Endothelial cell of umbilical vein (primary cell): Measurements from ENCODE around the gene C14orf119. TPM values are rescaled to one million over a fixed set of nuclear protein-coding genes. Genes with fewer than 3 reads are reported as not detected.

Experiments used
- BruUV-seq: library from RNA; stranded (reverse); fragments of 400-500 nt; replicated peaks from 2 replicates; lab custom pipeline; 2021; lab: Mats Ljungman, UMichigan
- CTCF ChIA-PET: fragments of 300-600, 350-600 bp; sonication (Branson Sonifier 250); formaldehyde crosslinking; loops from one replicate; lab custom pipeline; 2021; ENCODE audit warnings: antibody characterized with exemption, inconsistent platforms; lab: Charles Lee
- POLR2A ChIA-PET: fragments of 300-600, 350-600 bp; sonication (Branson Sonifier 250); formaldehyde crosslinking; loops from one replicate; lab custom pipeline; 2021; ENCODE audit warnings: antibody characterized with exemption, inconsistent platforms; lab: Charles Lee
- DNase-seq: peaks from one replicate; pipeline ENCODE4 v3.0.0-alpha.2; 2011; ENCODE audit warnings: low read depth, low spot score
- FAIRE-seq: peaks from 2 replicates; lab custom pipeline; 2011; peaks lifted over from hg19 to GRCh38; lab: Jason Lieb, UNC
- H2AFZ ChIP-seq: 2 replicates; pipeline ENCODE4 v1.6.0; 2012; ENCODE audit warnings: low read depth, low read length, control low read depth, inconsistent platforms
- H3K27ac ChIP-seq: 2 replicates; pipeline ENCODE4 v1.5.1; 2011; ENCODE audit warnings: low read depth, mild to moderate bottlenecking, control low read depth, low read length, moderate library complexity; ENCODE audit not compliant: insufficient read depth
- H3K27me3 ChIP-seq, 2 experiments: 2 replicates each; pipeline versions ENCODE4 v1.6.0 to v1.6.1; 2011; ENCODE audit warnings: low read length in 2 of 2, mixed read lengths in 1 of 2; ENCODE audit not compliant: control insufficient read depth in 2 of 2, insufficient read depth in 2 of 2
- H3K36me3 ChIP-seq, 2 experiments: 2 replicates in 1 of 2; 3 replicates in 1 of 2; pipeline ENCODE4 v1.5.1; 2011; ENCODE audit warnings: low read length in 2 of 2, mild to moderate bottlenecking in 1 of 2, moderate library complexity in 1 of 2; ENCODE audit not compliant: control insufficient read depth in 2 of 2, insufficient read depth in 2 of 2; ENCODE audit errors: extremely low read depth in 1 of 2
- H3K4me1 ChIP-seq: 3 replicates; pipeline ENCODE4 v1.5.1; 2011; ENCODE audit warnings: mild to moderate bottlenecking, low read length; ENCODE audit not compliant: control insufficient read depth, insufficient read depth; ENCODE audit errors: extremely low read depth
- H3K4me2 ChIP-seq: 2 replicates; pipeline ENCODE4 v1.6.1; 2011; ENCODE audit warnings: low read length, control low read depth, mixed read lengths; ENCODE audit not compliant: insufficient read depth
- H3K4me3 ChIP-seq, 3 experiments: fragments of 200-600 bp in 1 of 3; sonication (generic), shearing (Covaris generic) in 1 of 3; replicated peaks in 1 of 3; 2 replicates each; pipeline ENCODE4 v1.5.1; 2011 to 2016; ENCODE audit warnings: control low read depth in 3 of 3, low read length in 3 of 3, mild to moderate bottlenecking in 2 of 3, inconsistent platforms in 1 of 3, low read depth in 1 of 3, moderate library complexity in 1 of 3; ENCODE audit not compliant: insufficient read depth in 1 of 3
- H3K79me2 ChIP-seq: 2 replicates; pipeline ENCODE4 v1.6.0; 2012; ENCODE audit warnings: low read length, inconsistent platforms; ENCODE audit not compliant: control insufficient read depth, insufficient read depth
- H3K9ac ChIP-seq: replicated peaks from 2 replicates; pipeline ENCODE3; 2011; ENCODE audit warnings: low read length, control low read depth; ENCODE audit not compliant: insufficient read depth; ENCODE audit errors: extremely low read depth
- H3K9me1 ChIP-seq: replicated peaks from 3 replicates; pipeline ENCODE4 v1.6.0; 2011; ENCODE audit warnings: mild to moderate bottlenecking, low read length; ENCODE audit not compliant: control insufficient read depth, insufficient read depth; ENCODE audit errors: extremely low read depth
- H3K9me3 ChIP-seq: replicated peaks from 2 replicates; pipeline ENCODE4 v1.5.1; 2012; ENCODE audit warnings: low read length, inconsistent platforms; ENCODE audit not compliant: control insufficient read depth, insufficient read depth
- H4K20me1 ChIP-seq: replicated peaks from 2 replicates; pipeline ENCODE3; 2011; ENCODE audit warnings: mild to moderate bottlenecking, low read length; ENCODE audit not compliant: control insufficient read depth, insufficient read depth; ENCODE audit errors: extremely low read depth
- CTCF ChIP-seq, 2 donors: IDR thresholded peaks; 1 replicate in 1 of 2; 2 replicates in 1 of 2; pipeline ENCODE4 v1.5.1; 2011; ENCODE audit warnings: low read length in 2 of 2, mild to moderate bottlenecking in 2 of 2, moderate library complexity in 2 of 2, control low read depth in 1 of 2, inconsistent platforms in 1 of 2, low read depth in 1 of 2; ENCODE audit not compliant: insufficient read depth in 1 of 2; ENCODE audit errors: extremely low read depth in 1 of 2
- EZH2 ChIP-seq: IDR thresholded peaks from 2 replicates; pipeline ENCODE4 v1.6.1; 2012; ENCODE audit warnings: borderline replicate concordance, low read depth, mild to moderate bottlenecking, moderate library complexity, low read length, inconsistent platforms; ENCODE audit not compliant: severe bottlenecking
- FOS ChIP-seq: IDR thresholded peaks from 2 replicates; pipeline ENCODE4 v1.6.1; 2011; ENCODE audit warnings: mild to moderate bottlenecking, low read length, moderate library complexity, borderline replicate concordance; ENCODE audit not compliant: insufficient read depth
- GATA2 ChIP-seq: IDR thresholded peaks from 2 replicates; pipeline ENCODE4 v1.7.0; 2011; ENCODE audit warnings: low read depth, mild to moderate bottlenecking, moderate library complexity, mixed read lengths, low read length; ENCODE audit not compliant: insufficient read length, insufficient read depth
- JUN ChIP-seq: IDR thresholded peaks from 2 replicates; pipeline ENCODE4 v1.6.1; 2011; ENCODE audit warnings: borderline replicate concordance, low read depth; ENCODE audit not compliant: insufficient read length, insufficient read depth
- MAX ChIP-seq: IDR thresholded peaks from 2 replicates; pipeline ENCODE4 v1.6.1; 2011; ENCODE audit not compliant: insufficient read depth, insufficient read length
- MYC ChIP-seq: IDR thresholded peaks from one replicate; pipeline ENCODE4 v1.6.1; 2011; ENCODE audit warnings: mild to moderate bottlenecking, low read depth, low read length
- POLR2A ChIP-seq: IDR thresholded peaks from 2 replicates; pipeline ENCODE4 v1.6.1; 2012; ENCODE audit warnings: low read depth, mild to moderate bottlenecking, control low read depth, low read length
- POLR2AphosphoS5 ChIP-seq: IDR thresholded peaks from 2 replicates; pipeline ENCODE4 v1.6.1; 2012; ENCODE audit warnings: low read depth, mild to moderate bottlenecking, control low read depth, low read length, moderate library complexity; ENCODE audit not compliant: insufficient read depth
- dilution Hi-C: fragments of 300-500 bp; cut with MboI; formaldehyde crosslinking; loops from one replicate; pipeline ENCODE4 v1.15.0; 2019; ENCODE audit warnings: low sequenced_read_pairs; ENCODE audit not compliant: extremely low pct_ligation_motif_present
- intact Hi-C: fragments of 100-400 bp; cut with micrococcal nuclease; formaldehyde crosslinking; loops from one replicate; pipeline ENCODE4 v1.10.0; 2022
- polyA plus RNA-seq, 4 experiments: library from polyadenylated mRNA; depleted of rRNA in 3 of 4; stranded (reverse) in 3 of 4; unstranded in 1 of 4; fragments of >200 nt; gene quantifications; 2 replicates each; pipeline versions ENCODE4 v1.2.1 to v1.2.3, GENCODE V29; 2011 to 2012; ENCODE audit warnings: missing spikeins in 1 of 4
- total RNA-seq: library from RNA; stranded (reverse); gene quantifications from 2 replicates; pipeline ENCODE4 v1.2.3, GENCODE V29; 2021

C14orf119 gene
- total and polyA plus RNA-seq, 2 donors (not counting 3 experiments of a cell fraction or from before 2014, with no cell fraction given): 58.3 to 60.5 TPM

- Histone ChIP-seq H3K9me3 (no peaks in the 10 kb centered on the region), H4K20me1 (peaks cover 4% of the 10 kb centered on the region), H3K4me2 (no peak overlapping the region), H3K27me3 (no peaks in the 10 kb centered on the region), H3K9me1 (no peaks in the 10 kb centered on the region), H3K9ac (no peak overlapping the region), H3K36me3 (peaks cover 8 to 33% of the 10 kb centered on the region in 2 experiments), H3K79me2 (peaks cover 70% of the 10 kb centered on the region), H3K4me1 (peaks cover 28% of the 10 kb centered on the region), H2AFZ (no peak overlapping the region), H3K27ac (no peak overlapping the region), H3K4me3 (no peak overlapping the region)
- ChIA-PET POLR2A (interaction anchor here (0.7 kb wide), 1 partner anchor 13 kb away, joined by 4 read pairs; no protein-coding TSS in a partner anchor), CTCF (interaction anchor here (0.8 to 4.6 kb wide), 10 partner anchors 9 to 105 kb away, joined by 3 to 43 read pairs (median 5); no protein-coding TSS in a partner anchor)
- FAIRE-seq: no peak
- intact Hi-C loops (no loop called here), dilution Hi-C loops (no loop called here)
- TF ChIP-seq MYC: no peak
- no peak for TF ChIP-seq POLR2A
- no peak for TF ChIP-seq EZH2
- TF ChIP-seq FOS: no peak
- no peak for TF ChIP-seq POLR2AphosphoS5
- TF ChIP-seq JUN: no peak
- no peak for TF ChIP-seq CTCF (IDR thresholded peaks at IDR 0.05; ENCODE audit: extremely low read depth in 1 of 2, insufficient read depth in 1 of 2, low read depth in 1 of 2, low read length in 2 of 2)
- TF ChIP-seq GATA2: no peak
- no peak for TF ChIP-seq MAX
- BruUV-seq: no TSS peak
- DNase-seq: no peak
These were observed 3.7 kb upstream of the C14orf119 start for GRCh38 chr14:23091294-23092225.
